ENCODE measurements around the gene TAS2R38.

DNA sequence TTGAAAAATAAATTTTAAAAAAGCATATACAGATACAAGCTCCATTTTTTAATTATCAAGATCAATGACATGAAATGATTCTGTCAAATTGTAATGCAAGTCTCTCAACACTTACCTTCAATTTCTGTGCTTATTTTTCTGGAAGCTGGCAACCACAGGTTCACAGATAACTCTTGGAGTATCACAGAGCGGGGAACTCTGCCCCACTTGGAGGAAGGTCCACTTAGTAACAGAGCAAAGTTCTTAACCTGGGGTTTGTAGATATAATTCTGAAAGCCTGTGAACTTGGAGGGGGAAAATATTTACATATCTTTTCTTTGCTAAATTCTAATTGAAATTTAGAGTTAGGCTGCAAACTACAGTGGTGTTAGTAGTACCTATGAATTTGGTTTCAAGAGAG, 19.8 kb upstream of the TAS2R38 start:
- TF ChIP-seq POLR2A (IDR thresholded peaks at IDR 0.05) (no peak), POLR2AphosphoS5 (IDR thresholded peaks at IDR 0.05) (no peak)
- TF ChIP-seq, protein P1, sequence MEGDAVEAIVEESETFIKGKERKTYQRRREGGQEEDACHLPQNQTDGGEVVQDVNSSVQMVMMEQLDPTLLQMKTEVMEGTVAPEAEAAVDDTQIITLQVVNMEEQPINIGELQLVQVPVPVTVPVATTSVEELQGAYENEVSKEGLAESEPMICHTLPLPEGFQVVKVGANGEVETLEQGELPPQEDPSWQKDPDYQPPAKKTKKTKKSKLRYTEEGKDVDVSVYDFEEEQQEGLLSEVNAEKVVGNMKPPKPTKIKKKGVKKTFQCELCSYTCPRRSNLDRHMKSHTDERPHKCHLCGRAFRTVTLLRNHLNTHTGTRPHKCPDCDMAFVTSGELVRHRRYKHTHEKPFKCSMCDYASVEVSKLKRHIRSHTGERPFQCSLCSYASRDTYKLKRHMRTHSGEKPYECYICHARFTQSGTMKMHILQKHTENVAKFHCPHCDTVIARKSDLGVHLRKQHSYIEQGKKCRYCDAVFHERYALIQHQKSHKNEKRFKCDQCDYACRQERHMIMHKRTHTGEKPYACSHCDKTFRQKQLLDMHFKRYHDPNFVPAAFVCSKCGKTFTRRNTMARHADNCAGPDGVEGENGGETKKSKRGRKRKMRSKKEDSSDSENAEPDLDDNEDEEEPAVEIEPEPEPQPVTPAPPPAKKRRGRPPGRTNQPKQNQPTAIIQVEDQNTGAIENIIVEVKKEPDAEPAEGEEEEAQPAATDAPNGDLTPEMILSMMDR (IDR thresholded peaks at IDR 0.05) = no peak

All from stomach (tissue), 4 donors.